ENCODE data around the gene SLC44A1. TPM values are rescaled to one million over a fixed set of nuclear protein-coding genes. Genes with fewer than 3 reads are reported as not detected.

The SLC44A1 gene
- total RNA-seq, 4 donors from 2014 or later: 39.3 to 94.1 (median 58.3) TPM

GRCh38 chr9:105405514-105406131, 161.2 kb downstream of the SLC44A1 start:
- TF ChIP-seq POLR2AphosphoS5 (IDR thresholded peaks at IDR 0.05) (no peak), POLR2A (IDR thresholded peaks at IDR 0.05) (no peak), EP300 (IDR thresholded peaks at IDR 0.05; ENCODE audit: low read depth) (no peak)
- TF ChIP-seq, protein P1, sequence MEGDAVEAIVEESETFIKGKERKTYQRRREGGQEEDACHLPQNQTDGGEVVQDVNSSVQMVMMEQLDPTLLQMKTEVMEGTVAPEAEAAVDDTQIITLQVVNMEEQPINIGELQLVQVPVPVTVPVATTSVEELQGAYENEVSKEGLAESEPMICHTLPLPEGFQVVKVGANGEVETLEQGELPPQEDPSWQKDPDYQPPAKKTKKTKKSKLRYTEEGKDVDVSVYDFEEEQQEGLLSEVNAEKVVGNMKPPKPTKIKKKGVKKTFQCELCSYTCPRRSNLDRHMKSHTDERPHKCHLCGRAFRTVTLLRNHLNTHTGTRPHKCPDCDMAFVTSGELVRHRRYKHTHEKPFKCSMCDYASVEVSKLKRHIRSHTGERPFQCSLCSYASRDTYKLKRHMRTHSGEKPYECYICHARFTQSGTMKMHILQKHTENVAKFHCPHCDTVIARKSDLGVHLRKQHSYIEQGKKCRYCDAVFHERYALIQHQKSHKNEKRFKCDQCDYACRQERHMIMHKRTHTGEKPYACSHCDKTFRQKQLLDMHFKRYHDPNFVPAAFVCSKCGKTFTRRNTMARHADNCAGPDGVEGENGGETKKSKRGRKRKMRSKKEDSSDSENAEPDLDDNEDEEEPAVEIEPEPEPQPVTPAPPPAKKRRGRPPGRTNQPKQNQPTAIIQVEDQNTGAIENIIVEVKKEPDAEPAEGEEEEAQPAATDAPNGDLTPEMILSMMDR (IDR thresholded peaks at IDR 0.05): no peak
- Histone ChIP-seq H3K4me3 (no peak overlapping the region), H3K4me1 (no peaks in the 10 kb centered on the region), H3K27ac (no peak overlapping the region), H3K36me3 (no peaks in the 10 kb centered on the region), H3K27me3 (no peaks in the 10 kb centered on the region), H3K9me3 (peaks cover 0 to 3% of the 10 kb centered on the region in 2 donors)
- no peak for DNase-seq
- intact Hi-C loops (cut with DNase I; ENCODE audit: low total_unique reads): no loop called here
- 47 to 49% methylated on average over 6 of the region's 6 CpGs for WGBS, 2 donors (ENCODE audit: low coverage in 1 of 2)
- in situ Hi-C loops (cut with MboI; ENCODE audit: low pct_ligation_motif_present in 1 of 4, low pct_unique_long_range_greater_than_20kb in 1 of 4, low sequenced_read_pairs in 3 of 4): loop anchor here in 2 of 4 donors (25.0 kb wide), 3 partner anchors 493 to 618 kb away; no protein-coding TSS in a partner anchor

DNA sequence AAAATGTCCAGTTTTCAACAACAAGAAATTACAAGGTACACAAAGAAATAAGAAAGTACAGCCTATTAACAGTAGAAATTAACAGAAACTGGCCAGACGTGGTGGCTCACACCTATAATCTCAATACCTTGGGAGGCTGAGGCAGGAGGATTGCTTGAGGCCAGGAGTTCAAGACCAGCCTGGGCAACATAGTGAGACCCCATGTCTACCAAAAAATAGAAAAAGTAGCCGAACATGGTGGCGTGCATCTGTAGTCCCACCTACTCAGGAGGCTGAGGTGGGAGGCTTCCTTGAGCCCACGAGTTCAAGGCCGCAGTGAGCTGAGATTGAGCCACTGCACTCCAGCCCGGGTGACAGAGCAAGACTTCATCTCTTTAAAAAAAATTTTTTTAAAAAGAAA, 161.9 kb downstream of the SLC44A1 start:
- Histone ChIP-seq H3K9me3 (peaks cover 0 to 3% of the 10 kb centered on the region in 2 donors), H3K27me3 (no peaks in the 10 kb centered on the region), H3K4me1 (no peaks in the 10 kb centered on the region), H3K27ac (no peak overlapping the region), H3K4me3 (no peak overlapping the region), H3K36me3 (no peaks in the 10 kb centered on the region)
- in situ Hi-C loops (cut with MboI; ENCODE audit: low pct_ligation_motif_present in 1 of 4, low pct_unique_long_range_greater_than_20kb in 1 of 4, low sequenced_read_pairs in 3 of 4) (loop anchor here in 2 of 4 donors (25.0 kb wide), 3 partner anchors 494 to 619 kb away; no protein-coding TSS in a partner anchor), intact Hi-C loops (cut with DNase I; ENCODE audit: low total_unique reads) (no loop called here)
- WGBS, 2 donors (ENCODE audit: low coverage in 1 of 2): 91% methylated on average over 6 of the region's 6 CpGs
- no peak for TF ChIP-seq POLR2AphosphoS5 (IDR thresholded peaks at IDR 0.05)
- DNase-seq: no peak

- Histone ChIP-seq H3K4me3 (no peak overlapping the region), H3K27me3 (no peaks in the 10 kb centered on the region), H3K9me3 (peaks cover 3 to 5% of the 10 kb centered on the region in 2 donors), H3K27ac (no peak overlapping the region), H3K36me3 (no peaks in the 10 kb centered on the region), H3K4me1 (peaks cover 0 to 20% (median 3%) of the 10 kb centered on the region in 4 donors)
- 0 to 31% methylated on average over 2 of the region's 2 CpGs for whole genome bisulfite sequencing, 2 donors (ENCODE audit: low coverage in 1 of 2)
- intact Hi-C loops (cut with DNase I; ENCODE audit: low total_unique reads) (loop anchor here (10.0 kb wide), 2 partner anchors 489 to 549 kb away; partner anchors contain the start of gene ABCA1), in situ Hi-C loops (cut with MboI; ENCODE audit: low pct_ligation_motif_present in 1 of 4, low pct_unique_long_range_greater_than_20kb in 1 of 4, low sequenced_read_pairs in 3 of 4) (loop anchor here (10.0 to 25.0 kb wide), 7 partner anchors 249 to 626 kb away; partner anchors contain the start of gene ABCA1 (in 2 of the 4))
- TF ChIP-seq, protein P1 (IDR thresholded peaks at IDR 0.05): peak; percentile 31 to 56 (median 32)
- no peak for TF ChIP-seq EP300 (IDR thresholded peaks at IDR 0.05; ENCODE audit: low read depth)
- DNase-seq: peak; percentile 23
Observed at GRCh38 chr9:105413525-105413924, 169.1 kb downstream of the SLC44A1 start.

DNA sequence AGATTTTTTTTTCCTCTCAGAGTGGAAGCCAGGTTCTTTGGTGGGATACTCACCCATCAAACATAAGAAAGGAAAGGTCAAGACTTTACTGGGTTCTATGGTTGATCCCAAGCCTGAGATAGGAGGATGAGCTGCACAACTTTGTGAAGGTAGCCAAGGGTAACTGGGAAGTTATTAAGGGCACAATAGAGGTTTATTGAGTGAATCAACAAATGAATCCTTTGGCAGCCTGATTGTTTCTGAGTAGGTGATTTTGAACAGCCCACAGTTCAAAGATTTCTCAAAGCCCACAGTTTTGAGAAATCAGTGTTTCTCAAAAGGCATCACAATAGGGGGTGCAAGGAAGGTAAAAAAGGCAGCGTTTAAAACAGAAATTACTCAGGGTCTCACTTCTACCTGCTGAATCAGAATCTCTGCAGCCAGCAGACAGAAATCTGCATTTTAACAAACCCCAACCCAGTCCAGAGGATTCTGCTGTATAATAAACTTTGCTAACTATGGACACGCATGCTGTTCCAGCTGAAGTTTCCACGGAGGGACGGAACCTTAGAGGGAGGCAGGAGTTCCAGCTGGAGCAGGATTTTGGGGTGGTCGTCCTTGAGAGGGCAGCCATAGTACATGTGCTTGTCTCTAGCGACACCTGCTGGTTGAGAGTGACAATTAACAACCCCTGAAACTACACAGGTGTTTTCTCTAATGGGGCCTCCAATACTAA, 170.7 kb downstream of the SLC44A1 start:
- H3K36me3 ChIP-seq: no peaks in the 10 kb centered on the region
- DNase-seq: peak; percentile 63
- 4 to 9% methylated on average over 4 to 6 of the region's 6 CpGs for WGBS, 2 donors (ENCODE audit: low coverage in 1 of 2)
- in situ Hi-C loops (cut with MboI; ENCODE audit: low pct_ligation_motif_present in 1 of 4, low pct_unique_long_range_greater_than_20kb in 1 of 4, low sequenced_read_pairs in 3 of 4) (loop anchor here (10.0 to 25.0 kb wide), 7 partner anchors 250 to 628 kb away; partner anchors contain the start of gene ABCA1 (in 2 of the 4)), intact Hi-C loops (cut with DNase I; ENCODE audit: low total_unique reads) (loop anchor here (10.0 kb wide), 2 partner anchors 490 to 550 kb away; partner anchors contain the start of gene ABCA1)
- TF ChIP-seq, protein P1 (IDR thresholded peaks at IDR 0.05): peak; percentile 84 to 94 (median 90)
- TF ChIP-seq POLR2A (IDR thresholded peaks at IDR 0.05) (no peak), EP300 (IDR thresholded peaks at IDR 0.05; ENCODE audit: low read depth) (no peak), POLR2AphosphoS5 (IDR thresholded peaks at IDR 0.05) (no peak)
- H3K27ac ChIP-seq: no peak overlapping the region
- H3K27me3 ChIP-seq: no peaks in the 10 kb centered on the region
- H3K4me3 ChIP-seq: no peak overlapping the region
- peaks cover 0 to 20% (median 3%) of the 10 kb centered on the region in 4 donors for H3K4me1 ChIP-seq
- H3K9me3 ChIP-seq: peaks cover 0 to 5% of the 10 kb centered on the region in 2 donors
